ENCODE data around the gene BACH2. TPM values are rescaled to one million over a fixed set of nuclear protein-coding genes. Genes with fewer than 3 reads are reported as not detected.

The BACH2 gene
- total and polyA plus RNA-seq, 7 donors = 0.12 to 16.9 (median 5.9) TPM

GRCh38 chr6:90193359-90193758 is 103.3 kb downstream of the BACH2 start:
- Histone ChIP-seq H3K4me3 (no peak overlapping the region), H3K4me1 (peaks cover 52% of the 10 kb centered on the region), H3K27me3 (ENCODE audit: insufficient read depth in 3 of 3, low read length in 2 of 3) (no peaks in the 10 kb centered on the region), H3K27ac (no peak overlapping the region), H3K9me3 (no peaks in the 10 kb centered on the region), H3K36me3 (ENCODE audit: insufficient read depth in 1 of 2, low read depth in 1 of 2) (no peaks in the 10 kb centered on the region)
- DNase-seq (no peak), ATAC-seq (no peak)
- no peak for TF ChIP-seq CTCF (IDR thresholded peaks at IDR 0.05)
- intact Hi-C loops (cut with DNase I) = loop anchor here in 1 of 2 donors (10.0 kb wide), 1 partner anchor 69 kb away; no protein-coding TSS in a partner anchor
- 92 to 98% (median 94%) methylated on average over 4 of the region's 4 CpGs for WGBS, 3 donors

GRCh38 chr6:90192857-90193256 is 103.8 kb downstream of the BACH2 start:
- H3K4me1 ChIP-seq = peaks cover 49% of the 10 kb centered on the region
- TF ChIP-seq CTCF (IDR thresholded peaks at IDR 0.05) = no peak
- ATAC-seq (no peak), DNase-seq (no peak)
- intact Hi-C loops (cut with DNase I) = loop anchor here in 1 of 2 donors (10.0 kb wide), 1 partner anchor 68 kb away; no protein-coding TSS in a partner anchor
- 88 to 97% (median 92%) methylated on average over 3 of the region's 3 CpGs for WGBS, 3 donors
- H3K27ac ChIP-seq = no peak overlapping the region
- H3K4me3 ChIP-seq = no peak overlapping the region
- no peaks in the 10 kb centered on the region for H3K27me3 ChIP-seq (ENCODE audit: insufficient read depth in 3 of 3, low read length in 2 of 3)
- no peaks in the 10 kb centered on the region for H3K36me3 ChIP-seq (ENCODE audit: insufficient read depth in 1 of 2, low read depth in 1 of 2)
- H3K9me3 ChIP-seq = no peaks in the 10 kb centered on the region

GRCh38 chr6:90190752-90191395 is 105.8 kb downstream of the BACH2 start:
- no peak for TF ChIP-seq CTCF (IDR thresholded peaks at IDR 0.05)
- Histone ChIP-seq H3K36me3 (ENCODE audit: insufficient read depth in 1 of 2, low read depth in 1 of 2) (no peaks in the 10 kb centered on the region), H3K4me3 (no peak overlapping the region), H3K27me3 (ENCODE audit: insufficient read depth in 3 of 3, low read length in 2 of 3) (no peaks in the 10 kb centered on the region), H3K9me3 (no peaks in the 10 kb centered on the region), H3K4me1 (peaks cover 50% of the 10 kb centered on the region), H3K27ac (no peak overlapping the region)
- DNase-seq (no peak), ATAC-seq (no peak)
- intact Hi-C loops (cut with DNase I) = loop anchor here in 1 of 2 donors (10.0 kb wide), 1 partner anchor 66 kb away; no protein-coding TSS in a partner anchor
- 80 to 85% (median 85%) methylated on average over 5 of the region's 5 CpGs for WGBS, 3 donors

- H3K9me3 ChIP-seq = no peaks in the 10 kb centered on the region
- intact Hi-C loops (cut with DNase I) = loop anchor here in 1 of 2 donors (10.0 kb wide), 1 partner anchor 65 kb away; no protein-coding TSS in a partner anchor
- TF ChIP-seq CTCF (IDR thresholded peaks at IDR 0.05) = no peak
- H3K4me3 ChIP-seq = no peak overlapping the region
- H3K36me3 ChIP-seq (ENCODE audit: insufficient read depth in 1 of 2, low read depth in 1 of 2) = no peaks in the 10 kb centered on the region
- H3K4me1 ChIP-seq = peaks cover 49% of the 10 kb centered on the region
- H3K27me3 ChIP-seq (ENCODE audit: insufficient read depth in 3 of 3, low read length in 2 of 3) = no peaks in the 10 kb centered on the region
- 65 to 84% (median 74%) methylated on average over 4 of the region's 4 CpGs for WGBS, 3 donors
- ATAC-seq (no peak), DNase-seq (no peak)
- H3K27ac ChIP-seq = no peak overlapping the region
Measured at GRCh38 chr6:90190131-90190530, 106.5 kb downstream of the BACH2 start.
